Measurements from ENCODE around the gene HTR2C. TPM values are rescaled to one million over a fixed set of nuclear protein-coding genes. Genes with fewer than 3 reads are reported as not detected.

Gene HTR2C
- polyA plus RNA-seq (2011; rRNA removed) (not detected in 2 replicates), polyA plus RNA-seq (2017; fragmentation: RNase III; extraction: RNeasy Plus Mini Kit Qiagen cat#74134 plus additional on column Dnase treatment) (not detected in 3 replicates), polyA minus RNA-seq (2011; rRNA and poly(A)+ RNA removed) (not detected in 2 replicates)
- not detected in 2 replicates for polyA plus RNA-seq (2012; cell fraction: cytosol; rRNA removed)
- not detected in 2 replicates for polyA plus RNA-seq (2012; cell fraction: nucleus; rRNA removed)

DNA sequence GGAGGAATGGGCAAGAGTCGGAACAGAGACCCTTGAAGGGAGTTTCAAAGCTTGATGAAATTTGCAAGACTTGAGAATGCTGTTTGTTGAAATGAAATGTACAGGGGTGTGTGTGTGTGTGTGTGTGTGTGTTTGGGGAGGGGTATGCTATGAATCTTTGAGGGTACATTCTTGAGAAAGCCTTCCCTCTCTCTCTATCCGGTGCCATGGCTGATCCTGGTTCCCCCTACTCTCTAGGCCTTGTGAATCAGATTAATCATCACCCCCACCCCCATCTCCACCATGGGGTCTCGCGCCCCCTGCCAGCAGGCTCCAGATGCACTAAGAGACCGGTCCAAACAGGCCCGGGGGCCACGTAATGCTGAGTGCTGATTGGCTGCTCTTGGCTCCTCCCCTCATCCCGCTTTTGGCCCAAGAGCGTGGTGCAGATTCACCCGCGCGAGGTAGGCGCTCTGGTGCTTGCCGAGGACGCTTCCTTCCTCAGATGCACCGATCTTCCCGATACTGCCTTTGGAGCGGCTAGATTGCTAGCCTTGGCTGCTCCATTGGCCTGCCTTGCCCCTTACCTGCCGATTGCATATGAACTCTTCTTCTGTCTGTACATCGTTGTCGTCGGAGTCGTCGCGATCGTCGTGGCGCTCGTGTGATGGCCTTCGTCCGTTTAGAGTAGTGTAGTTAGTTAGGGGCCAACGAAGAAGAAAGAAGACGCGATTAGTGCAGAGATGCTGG, at the start of gene HTR2C:
Gene HTR2C (plus strand): TSS at position 441 of the 729 bp plus-strand sequence. CDS start 142,851 bp downstream, outside the sequence.
- FAIRE-seq (no peak), DNase-seq (ENCODE audit: low read depth in 1 of 2, low spot score in 1 of 2) (no peak), ATAC-seq (no peak)
- no peak for TF ChIP-seq PHF8 (IDR thresholded peaks at IDR 0.05; ENCODE audit: borderline replicate concordance, low read depth)
- no peak for TF ChIP-seq JUNB (IDR thresholded peaks at IDR 0.05)
- TF ChIP-seq HOXB5 (CRISPR knock-in tag; IDR thresholded peaks at IDR 0.05): no peak
- TF ChIP-seq RARB (CRISPR knock-in tag; IDR thresholded peaks at IDR 0.05): no peak
- no peaks in the 10 kb centered on the region for H3K4me1 ChIP-seq
- H3K4me2 ChIP-seq: no peak within 1 kb of the TSS
- 70% methylated on average over 17 of the region's 34 CpGs for WGBS (ENCODE audit: missing lambda C conversion rate)
- no peaks in the 10 kb centered on the region for H3K9me3 ChIP-seq
- no peak within 1 kb of the TSS for H3K4me3 ChIP-seq
- ChIA-PET CTCF (no interaction called here), POLR2A (no interaction called here)
- H3K27ac ChIP-seq: no peak within 1 kb of the TSS

DNA sequence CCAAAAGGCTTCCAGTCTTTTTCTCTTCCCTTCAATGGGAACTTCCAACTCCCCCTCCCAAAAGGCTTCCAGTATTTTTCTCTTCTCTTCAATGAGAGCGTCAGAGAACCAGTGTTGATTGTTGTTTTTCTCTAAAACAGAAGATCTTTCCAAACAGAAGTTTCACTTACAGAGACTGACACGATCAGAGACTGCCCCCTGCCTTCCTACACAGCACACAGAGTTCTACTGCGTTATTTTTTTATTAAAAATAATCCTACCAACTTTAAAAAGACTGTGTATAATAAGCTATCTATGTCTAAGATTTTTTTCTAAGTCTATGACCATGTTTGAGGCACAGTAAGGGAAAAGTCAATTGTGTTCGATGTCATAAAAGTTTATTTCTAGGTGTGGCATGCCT, 3.5 kb upstream of the HTR2C start:
- no peak for FAIRE-seq

DNA sequence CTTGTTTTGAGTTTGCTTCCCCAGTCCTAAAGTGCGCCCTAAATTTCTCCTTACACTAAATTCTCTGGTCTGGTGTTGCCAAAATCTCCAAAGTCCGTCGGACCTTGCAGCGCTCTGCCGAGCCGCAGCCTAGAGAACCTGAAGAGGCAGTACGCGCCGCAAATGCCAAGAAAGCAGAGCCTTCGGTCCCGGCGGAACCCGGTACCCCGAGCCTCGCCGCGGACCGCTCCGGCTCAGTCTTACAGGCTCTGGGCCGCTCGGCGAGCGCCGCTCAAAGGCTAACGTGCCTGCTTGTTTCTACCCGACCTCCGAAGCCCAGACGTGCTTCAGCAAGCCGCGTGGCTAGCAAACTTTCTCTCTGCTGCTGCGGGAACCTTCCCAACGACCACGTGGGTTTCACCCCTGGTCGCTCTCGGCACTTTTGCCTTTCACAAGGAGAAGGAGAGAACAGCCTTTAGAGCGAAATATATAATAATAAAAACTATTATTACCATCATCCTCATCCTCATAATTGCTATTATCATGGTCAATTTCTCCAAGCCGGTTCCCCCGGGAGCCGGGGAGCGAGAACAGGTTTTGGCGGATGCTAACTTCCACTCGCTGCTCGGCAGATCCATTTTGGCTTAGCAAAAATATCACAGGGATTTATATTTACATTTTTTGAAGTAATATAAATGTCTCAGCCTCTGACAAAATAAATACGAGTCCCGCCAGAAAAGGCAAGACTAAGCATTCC, 2.2 kb upstream of the HTR2C start:
- H3K27ac ChIP-seq: no peak overlapping the region
- POLR2A ChIA-PET: no interaction called here
- TF ChIP-seq CHD2 (IDR thresholded peaks at IDR 0.05; ENCODE audit: low read length, partially characterized antibody): no peak

More for the DNA sequence above, 3.5 kb upstream of the HTR2C start:
- Histone ChIP-seq H3K9me3 (no peaks in the 10 kb centered on the region), H3K4me3 (no peak overlapping the region), H3K27ac (no peak overlapping the region), H3K4me2 (no peak overlapping the region), H3K4me1 (no peaks in the 10 kb centered on the region)
- ChIA-PET CTCF (no interaction called here), POLR2A (no interaction called here)
- ATAC-seq: no peak
- 6% methylated on average over 4 of the region's 4 CpGs for WGBS (ENCODE audit: missing lambda C conversion rate)
- TF ChIP-seq GATA3 (IDR thresholded peaks at IDR 0.05; ENCODE audit: borderline replicate concordance) (no peak), RAD21 (conservative IDR thresholded peaks at IDR 0.05 in 1 of 2, IDR thresholded peaks at IDR 0.05 in 1 of 2) (0 out of 5 replicates have a peak, but pooled peaks of 1 of the 2 experiments have one; percentile 7), HDAC2 (IDR thresholded peaks at IDR 0.05) (no peak), CHD2 (IDR thresholded peaks at IDR 0.05; ENCODE audit: low read length, partially characterized antibody) (no peak)
- DNase-seq (ENCODE audit: low read depth in 1 of 2, low spot score in 1 of 2): peak in 1 of 2 experiments; percentile 1

DNA sequence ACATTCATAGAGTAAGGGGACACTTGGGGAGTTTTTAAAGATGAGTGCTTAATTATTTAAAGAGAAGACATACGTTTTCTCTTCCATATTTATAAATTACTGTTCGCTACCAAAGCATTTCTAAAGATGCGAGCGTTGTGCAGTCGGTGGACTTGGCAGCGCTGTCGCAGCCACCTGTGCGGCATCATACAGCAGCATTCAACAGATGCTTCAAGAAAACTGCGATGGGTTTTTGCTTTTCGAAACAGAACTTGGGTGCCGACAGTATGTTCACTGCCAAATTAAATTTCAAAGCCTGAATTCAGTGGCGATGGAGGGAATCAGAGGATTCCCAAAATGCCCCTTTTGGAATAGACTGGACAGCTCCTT, 1.6 kb upstream of the HTR2C start:
- TF ChIP-seq, protein P1, sequence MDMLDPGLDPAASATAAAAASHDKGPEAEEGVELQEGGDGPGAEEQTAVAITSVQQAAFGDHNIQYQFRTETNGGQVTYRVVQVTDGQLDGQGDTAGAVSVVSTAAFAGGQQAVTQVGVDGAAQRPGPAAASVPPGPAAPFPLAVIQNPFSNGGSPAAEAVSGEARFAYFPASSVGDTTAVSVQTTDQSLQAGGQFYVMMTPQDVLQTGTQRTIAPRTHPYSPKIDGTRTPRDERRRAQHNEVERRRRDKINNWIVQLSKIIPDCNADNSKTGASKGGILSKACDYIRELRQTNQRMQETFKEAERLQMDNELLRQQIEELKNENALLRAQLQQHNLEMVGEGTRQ (IDR thresholded peaks at IDR 0.05): no peak
- TF ChIP-seq GATA3 (IDR thresholded peaks at IDR 0.05; ENCODE audit: borderline replicate concordance) (no peak), NR3C1 (IDR thresholded peaks at IDR 0.05) (no peak), TFCP2L1 (CRISPR knock-in tag; IDR thresholded peaks at IDR 0.05) (no peak), SMC3 (IDR thresholded peaks at IDR 0.05) (no peak), HEYL (CRISPR knock-in tag; IDR thresholded peaks at IDR 0.05) (no peak), NPAS2 (CRISPR knock-in tag; IDR thresholded peaks at IDR 0.05; ENCODE audit: borderline replicate concordance) (no peak), HOXA7 (CRISPR knock-in tag; IDR thresholded peaks at IDR 0.05) (no peak), NFE2L2 (conservative IDR thresholded peaks at IDR 0.05; ENCODE audit: low read length) (no peak), FOSL2 (IDR thresholded peaks at IDR 0.05) (no peak), FOSL2 (CRISPR knock-in tag; IDR thresholded peaks at IDR 0.05) (no peak)
- TF ChIP-seq, protein P2, sequence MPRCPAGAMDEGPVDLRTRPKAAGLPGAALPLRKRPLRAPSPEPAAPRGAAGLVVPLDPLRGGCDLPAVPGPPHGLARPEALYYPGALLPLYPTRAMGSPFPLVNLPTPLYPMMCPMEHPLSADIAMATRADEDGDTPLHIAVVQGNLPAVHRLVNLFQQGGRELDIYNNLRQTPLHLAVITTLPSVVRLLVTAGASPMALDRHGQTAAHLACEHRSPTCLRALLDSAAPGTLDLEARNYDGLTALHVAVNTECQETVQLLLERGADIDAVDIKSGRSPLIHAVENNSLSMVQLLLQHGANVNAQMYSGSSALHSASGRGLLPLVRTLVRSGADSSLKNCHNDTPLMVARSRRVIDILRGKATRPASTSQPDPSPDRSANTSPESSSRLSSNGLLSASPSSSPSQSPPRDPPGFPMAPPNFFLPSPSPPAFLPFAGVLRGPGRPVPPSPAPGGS (IDR thresholded peaks at IDR 0.05): no peak
- Histone ChIP-seq H3K4me3 (no peak overlapping the region), H3K27ac (no peak overlapping the region), H3K4me1 (no peaks in the 10 kb centered on the region), H3K9me3 (no peaks in the 10 kb centered on the region), H3K4me2 (no peak overlapping the region)
- POLR2A ChIA-PET: no interaction called here
- DNase-seq (ENCODE audit: low read depth in 1 of 2, low spot score in 1 of 2) (no peak), ATAC-seq (no peak), FAIRE-seq (no peak)
- 72% methylated on average over 12 of the region's 12 CpGs for WGBS (ENCODE audit: missing lambda C conversion rate)
- CTCF ChIA-PET: no interaction called here

More for the DNA sequence above, 2.2 kb upstream of the HTR2C start:
- Histone ChIP-seq H3K9me3 (no peaks in the 10 kb centered on the region), H3K4me2 (peak overlapping the region; percentile 19; the same call in 1 of the 3 replicates), H3K4me1 (no peaks in the 10 kb centered on the region), H3K4me3 (no peak overlapping the region)
- FAIRE-seq: no peak
- no peak for DNase-seq (ENCODE audit: low read depth in 1 of 2, low spot score in 1 of 2)
- CTCF ChIA-PET: no interaction called here
- ATAC-seq: no peak
- 30% methylated on average over 17 of the region's 45 CpGs for whole genome bisulfite sequencing (ENCODE audit: missing lambda C conversion rate)

Data from A549 (cell line).